HEK293 (cell line): ENCODE data around the gene BEND6.
"Not testable (repeated sequence)": the region's sequence is repeated elsewhere in the genome, so short reads cannot be mapped to it uniquely, and the experiment has no call there.

ENCODE experiments used
- CTCF ChIA-PET: fragments of 350-600 bp; formaldehyde crosslinking; extraction: SDS; loops from one replicate; lab custom pipeline; 2021; ENCODE audit warnings: antibody characterized with exemption; lab: Yijun Ruan, JAX
- POLR2A ChIA-PET: fragments of 300-600 bp; formaldehyde crosslinking; extraction: SDS; loops from one replicate; lab custom pipeline; 2020; ENCODE audit warnings: antibody characterized with exemption, inconsistent platforms; lab: Yijun Ruan, JAX
- H3K27ac ChIP-seq: fragments of 200-500 bp; sonication (Bioruptor generic); 2 replicates; pipeline ENCODE4 v1.5.1; 2014; ENCODE audit warnings: low read depth, low read length, control low read depth, inconsistent platforms; ENCODE audit errors: extremely low read depth
- H3K36me3 ChIP-seq, 2 experiments: fragments of 200-500 bp in 1 of 2; sonication (Bioruptor generic) in 1 of 2; 1 replicate in 1 of 2; 2 replicates in 1 of 2; pipeline ENCODE4 v1.5.1; 2014 to 2017; ENCODE audit warnings: inconsistent platforms in 2 of 2, low read length in 2 of 2; ENCODE audit not compliant: control insufficient read depth in 2 of 2, insufficient read depth in 1 of 2
- H3K4me1 ChIP-seq: fragments of 200-500 bp; sonication (Bioruptor generic); 2 replicates; pipeline ENCODE4 v1.5.1; 2014; ENCODE audit warnings: mild to moderate bottlenecking, low read length, inconsistent platforms; ENCODE audit not compliant: control insufficient read depth, insufficient read depth
- H3K4me3 ChIP-seq: 2 replicates; pipeline ENCODE4 v1.5.1; 2011; ENCODE audit warnings: low read depth, mild to moderate bottlenecking, control low read depth, low read length, moderate library complexity
- H3K9me3 ChIP-seq: fragments of 200-500 bp; sonication (Bioruptor generic); 2 replicates; pipeline ENCODE4 v1.5.1; 2014; ENCODE audit warnings: low read depth, low read length, inconsistent platforms; ENCODE audit not compliant: control insufficient read depth, insufficient read depth
- KLF17 ChIP-seq: fragments of 450-650 bp; formaldehyde crosslinking; IDR thresholded peaks from 2 replicates; pipeline ENCODE4 v1.5.1; 2016; ENCODE audit warnings: missing biosample characterization, missing genetic modification characterization
- PRDM4 ChIP-seq: fragments of 450-650 bp; formaldehyde crosslinking; IDR thresholded peaks from 2 replicates; pipeline ENCODE4 v1.5.1; 2017; ENCODE audit warnings: missing biosample characterization, missing genetic modification characterization
- REPIN1 ChIP-seq: fragments of 450-650 bp; formaldehyde crosslinking; IDR thresholded peaks from 2 replicates; pipeline ENCODE4 v1.5.1; 2017; ENCODE audit warnings: missing biosample characterization, missing genetic modification characterization, low read depth
- REST ChIP-seq: fragments of 450-650 bp; formaldehyde crosslinking; IDR thresholded peaks from 2 replicates; pipeline ENCODE4 v1.5.1; 2016; ENCODE audit warnings: missing biosample characterization, missing genetic modification characterization
- ZBTB10 ChIP-seq: fragments of 450-650 bp; formaldehyde crosslinking; IDR thresholded peaks from 2 replicates; pipeline ENCODE4 v1.5.1; 2016; ENCODE audit warnings: missing biosample characterization, missing genetic modification characterization
- ZBTB17 ChIP-seq: fragments of 450-650 bp; formaldehyde crosslinking; IDR thresholded peaks from 2 replicates; pipeline ENCODE4 v1.5.1; 2016; ENCODE audit warnings: missing biosample characterization, missing genetic modification characterization
- ZBTB20 ChIP-seq: fragments of 450-650 bp; formaldehyde crosslinking; IDR thresholded peaks from 2 replicates; pipeline ENCODE4 v1.5.1; 2016; ENCODE audit warnings: missing biosample characterization, missing genetic modification characterization
- ZNF292 ChIP-seq: fragments of 450-650 bp; formaldehyde crosslinking; IDR thresholded peaks from 2 replicates; pipeline ENCODE4 v1.5.1; 2016; ENCODE audit warnings: low read depth, missing biosample characterization, missing genetic modification characterization, borderline replicate concordance
- ZNF324 ChIP-seq: fragments of 450-650 bp; formaldehyde crosslinking; IDR thresholded peaks from 2 replicates; pipeline ENCODE4 v1.5.1; 2016; ENCODE audit warnings: missing biosample characterization, missing genetic modification characterization
- ZNF335 ChIP-seq: fragments of 450-650 bp; formaldehyde crosslinking; conservative IDR thresholded peaks from 2 replicates; pipeline ENCODE4 v1.5.1; 2016; ENCODE audit warnings: missing biosample characterization, missing genetic modification characterization
- ZNF341 ChIP-seq: fragments of 450-650 bp; formaldehyde crosslinking; IDR thresholded peaks from 2 replicates; pipeline ENCODE4; 2016; ENCODE audit warnings: low read depth, missing biosample characterization, missing genetic modification characterization
- ZNF366 ChIP-seq: fragments of 450-650 bp; formaldehyde crosslinking; conservative IDR thresholded peaks from 2 replicates; pipeline ENCODE4 v1.5.1; 2016; ENCODE audit warnings: missing biosample characterization, missing genetic modification characterization
- ZNF394 ChIP-seq: fragments of 450-650 bp; formaldehyde crosslinking; IDR thresholded peaks from 2 replicates; pipeline ENCODE4 v1.5.1; 2016; ENCODE audit warnings: missing biosample characterization, missing genetic modification characterization, mild to moderate bottlenecking, moderate library complexity, borderline replicate concordance
- ZNF510 ChIP-seq: fragments of 450-650 bp; formaldehyde crosslinking; IDR thresholded peaks from 2 replicates; pipeline ENCODE4 v1.5.1; 2018; ENCODE audit warnings: mild to moderate bottlenecking, missing genetic modification characterization, missing biosample characterization; ENCODE audit not compliant: insufficient replicate concordance
- ZNF624 ChIP-seq: fragments of 450-650 bp; formaldehyde crosslinking; IDR thresholded peaks from 2 replicates; pipeline ENCODE4 v1.5.1; 2017; ENCODE audit warnings: missing biosample characterization, missing genetic modification characterization
- ZNF629 ChIP-seq: fragments of 450-650 bp; formaldehyde crosslinking; IDR thresholded peaks from 2 replicates; pipeline ENCODE4 v1.5.1; 2017; ENCODE audit warnings: missing biosample characterization, missing genetic modification characterization
- ZNF660 ChIP-seq: fragments of 450-650 bp; IDR thresholded peaks from 2 replicates; pipeline ENCODE4 v1.5.1; 2018; ENCODE audit warnings: missing biosample characterization, mild to moderate bottlenecking, missing genetic modification characterization
- ZNF843 ChIP-seq: fragments of 450-650 bp; formaldehyde crosslinking; IDR thresholded peaks from 2 replicates; pipeline ENCODE4 v1.5.1; 2016; ENCODE audit warnings: missing biosample characterization, missing genetic modification characterization

Gene BEND6

GRCh38 chr6:57046332-57047256 is 91.7 kb downstream of the BEND6 start, which contains the start of gene KIAA1586 (continued):
- TF ChIP-seq ZNF629, result peak; percentile 78
- TF ChIP-seq PRDM4 (tag by site-specific recombination), result peak; percentile 32; the same call in 1 of the 2 replicates
- peak; percentile 64; the same call in 1 of the 2 replicates for TF ChIP-seq ZNF324
- peak; percentile 60 for TF ChIP-seq ZNF341
- peak; percentile 36; the same call in 1 of the 2 replicates for TF ChIP-seq ZBTB10 (tag by site-specific recombination)
- peak; percentile 72 for TF ChIP-seq ZNF660
- TF ChIP-seq ZNF394, result peak; percentile 75; the same call in 1 of the 2 replicates

- peaks cover 11% of the 10 kb centered on the region; the same call in 1 of the 2 replicates for H3K4me1 ChIP-seq
- H3K4me3 ChIP-seq, H3K27ac ChIP-seq, CTCF ChIA-PET, POLR2A ChIA-PET, H3K9me3 ChIP-seq: not testable (repeated sequence)
- H3K36me3 ChIP-seq, result peaks cover 33 to 39% of the 10 kb centered on the region in 2 experiments
Measured at GRCh38 chr6:57047257-57047585, 92.3 kb downstream of the BEND6 start.

GRCh38 chr6:57047859-57048258 is 93.0 kb downstream of the BEND6 start:
- H3K27ac ChIP-seq, POLR2A ChIA-PET, CTCF ChIA-PET, H3K9me3 ChIP-seq: not testable (repeated sequence)
- Histone ChIP-seq H3K4me3 (peak overlapping the region; percentile 37), H3K36me3 (peaks cover 39 to 45% of the 10 kb centered on the region in 2 experiments), H3K4me1 (peaks cover 11% of the 10 kb centered on the region; the same call in 1 of the 2 replicates)
- TF ChIP-seq ZBTB17 (peak; percentile 44; the same call in 1 of the 2 replicates), ZNF335 (tag by site-specific recombination) (0 out of 2 replicates have a peak, but pooled peaks have one; percentile 17), ZNF629 (peak; percentile 54), ZBTB20 (peak; percentile 98)

GRCh38 chr6:57048577-57048976 is 93.7 kb downstream of the BEND6 start:
- POLR2A ChIA-PET, result no interaction called here
- peak overlapping the region; percentile 37 for H3K4me3 ChIP-seq
- peaks cover 11% of the 10 kb centered on the region; the same call in 1 of the 2 replicates for H3K4me1 ChIP-seq
- H3K9me3 ChIP-seq, result no peaks in the 10 kb centered on the region
- CTCF ChIA-PET, result interaction anchor here (1.0 kb wide), 1 partner anchor 93 kb away, joined by 4 read pairs; the partner anchor contains the start of gene BEND6
- TF ChIP-seq ZNF510 (tag by site-specific recombination), result no peak
- TF ChIP-seq ZNF366 (tag by site-specific recombination), result no peak
- no peak for TF ChIP-seq ZNF843
- TF ChIP-seq ZNF292 (tag by site-specific recombination), result no peak
- TF ChIP-seq REST (tag by site-specific recombination), result no peak
- TF ChIP-seq ZNF624 (tag by site-specific recombination), result no peak
- TF ChIP-seq KLF17 (tag by site-specific recombination), result no peak
- no peak for TF ChIP-seq REPIN1 (tag by site-specific recombination)
- no peak overlapping the region for H3K27ac ChIP-seq
- peaks cover 44 to 51% of the 10 kb centered on the region in 2 experiments for H3K36me3 ChIP-seq
